DND-41 (cell line): ENCODE results near the gene GCAT.

Experiments used
- ATAC-seq: fragments of 200-7000 bp; cut with Tn5 transposase; 3 replicates; pipeline ENCODE4 v1.9.1; 2021; ENCODE audit warnings: low read depth; ENCODE audit not compliant: insufficient read depth
- DNase-seq: peaks from one replicate; pipeline ENCODE4 v3.0.0-alpha.2; 2020
- H2AFZ ChIP-seq: 2 replicates; pipeline ENCODE4 v1.6.0; 2012; ENCODE audit warnings: low read depth, low read length
- H3K27ac ChIP-seq: 2 replicates; pipeline ENCODE4 v1.5.1; 2012; ENCODE audit warnings: low read length, inconsistent platforms
- H3K27me3 ChIP-seq: fragments of 200-600 bp; sonication (generic); 2 replicates; pipeline ENCODE4 v1.6.0; 2012; ENCODE audit warnings: low read length, mild to moderate bottlenecking, inconsistent platforms; ENCODE audit not compliant: insufficient read depth, poor library complexity
- H3K36me3 ChIP-seq: 2 replicates; pipeline ENCODE4 v1.5.1; 2012; ENCODE audit warnings: low read length, inconsistent platforms; ENCODE audit not compliant: insufficient read depth
- H3K4me1 ChIP-seq: 2 replicates; pipeline ENCODE4 v1.5.1; 2012; ENCODE audit warnings: mild to moderate bottlenecking, low read length; ENCODE audit not compliant: insufficient read depth
- H3K4me2 ChIP-seq: 2 replicates; pipeline ENCODE4 v1.6.0; 2012; ENCODE audit warnings: mild to moderate bottlenecking, moderate library complexity, low read length, inconsistent platforms; ENCODE audit not compliant: insufficient read depth
- H3K4me3 ChIP-seq, 2 experiments: fragments of 200-600 bp in 1 of 2; shearing (Covaris generic) in 1 of 2; 2 replicates each; pipeline ENCODE4 v1.5.1; 2012 to 2016; ENCODE audit warnings: inconsistent platforms in 2 of 2, low read length in 2 of 2, mild to moderate bottlenecking in 2 of 2, low read depth in 1 of 2, moderate library complexity in 1 of 2
- H3K79me2 ChIP-seq: 2 replicates; pipeline ENCODE4 v1.6.0; 2012; ENCODE audit warnings: low read length, inconsistent platforms; ENCODE audit not compliant: insufficient read depth
- H3K9ac ChIP-seq: 2 replicates; pipeline ENCODE4 v1.6.0; 2012; ENCODE audit warnings: low read depth, mild to moderate bottlenecking, inconsistent platforms, low read length, moderate library complexity
- H3K9me3 ChIP-seq: 2 replicates; pipeline ENCODE4 v1.5.1; 2012; ENCODE audit warnings: low read length, moderate library complexity, mild to moderate bottlenecking, inconsistent platforms; ENCODE audit not compliant: insufficient read depth, severe bottlenecking
- H4K20me1 ChIP-seq: 2 replicates; pipeline ENCODE4 v1.6.0; 2012; ENCODE audit warnings: low read length; ENCODE audit not compliant: insufficient read depth
- CTCF ChIP-seq: IDR thresholded peaks from 2 replicates; pipeline ENCODE4 v1.5.1; 2012; ENCODE audit warnings: borderline replicate concordance, low read length, moderate library complexity, mild to moderate bottlenecking; ENCODE audit not compliant: poor library complexity, severe bottlenecking; ENCODE audit errors: extremely low read depth
- EZH2 ChIP-seq: IDR thresholded peaks from 3 replicates; pipeline ENCODE4 v1.6.1; 2012; ENCODE audit warnings: borderline replicate concordance, low read depth, mild to moderate bottlenecking, moderate library complexity, low read length, inconsistent platforms; ENCODE audit not compliant: severe bottlenecking

Gene GCAT

GRCh38 chr22:37768273-37768672 is 39.5 kb upstream of the GCAT start:
- Histone ChIP-seq H2AFZ (no peak overlapping the region), H3K36me3 (peaks cover 71% of the 10 kb centered on the region), H3K9ac (no peak overlapping the region), H3K4me1 (no peaks in the 10 kb centered on the region), H3K79me2 (no peaks in the 10 kb centered on the region), H3K27ac (no peak overlapping the region), H3K27me3 (no peaks in the 10 kb centered on the region), H4K20me1 (0 out of 2 replicates have a peak, but pooled peaks cover 11% of the 10 kb centered on the region), H3K4me3 (no peak overlapping the region), H3K9me3 (no peaks in the 10 kb centered on the region), H3K4me2 (no peak overlapping the region)
- ATAC-seq: peak; percentile 47; the same call in 1 of the 3 replicates
- no peak for DNase-seq
- TF ChIP-seq EZH2: no peak
- TF ChIP-seq CTCF: peak; percentile 53

- ATAC-seq: no peak
- Histone ChIP-seq H3K36me3 (peaks cover 72% of the 10 kb centered on the region), H3K9me3 (no peaks in the 10 kb centered on the region), H3K27me3 (no peaks in the 10 kb centered on the region), H3K4me2 (no peak overlapping the region), H3K9ac (no peak overlapping the region), H4K20me1 (0 out of 2 replicates have a peak, but pooled peaks cover 9% of the 10 kb centered on the region), H3K4me3 (no peak overlapping the region), H3K79me2 (no peaks in the 10 kb centered on the region), H3K27ac (no peak overlapping the region), H2AFZ (no peak overlapping the region), H3K4me1 (no peaks in the 10 kb centered on the region)
- TF ChIP-seq CTCF (no peak), EZH2 (no peak)
- DNase-seq: no peak
These were observed 38.7 kb upstream of the GCAT start for GRCh38 chr22:37769056-37769455.

DNA sequence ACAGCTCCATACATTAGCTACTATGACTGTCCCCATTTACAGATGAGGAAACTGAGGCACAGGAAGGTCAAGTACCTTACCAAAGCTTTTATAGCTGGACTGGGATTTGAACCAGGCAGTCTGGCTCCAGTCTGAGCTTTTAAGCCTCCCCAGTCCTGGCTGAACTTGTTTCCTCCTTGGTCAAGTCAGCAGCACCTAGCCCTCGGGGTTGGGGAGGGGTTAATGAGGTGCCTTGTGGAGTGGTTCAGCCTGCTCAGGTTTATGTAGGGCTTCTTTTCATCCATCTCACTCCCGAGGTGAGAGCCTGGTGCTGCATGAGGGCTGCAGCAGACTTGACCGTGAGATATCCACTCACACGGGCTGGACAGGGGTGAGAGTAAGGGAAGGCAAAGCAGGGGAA is 36.7 kb upstream of the GCAT start:
- no peak for TF ChIP-seq CTCF
- TF ChIP-seq EZH2: no peak
- H4K20me1 ChIP-seq: 0 out of 2 replicates have a peak, but pooled peaks cover 9% of the 10 kb centered on the region
- no peaks in the 10 kb centered on the region for H3K4me1 ChIP-seq
- H3K79me2 ChIP-seq: no peaks in the 10 kb centered on the region
- no peak overlapping the region for H3K9ac ChIP-seq
- no peak overlapping the region for H3K27ac ChIP-seq
- H2AFZ ChIP-seq: no peak overlapping the region
- no peaks in the 10 kb centered on the region for H3K27me3 ChIP-seq
- H3K9me3 ChIP-seq: no peaks in the 10 kb centered on the region
- H3K36me3 ChIP-seq: peaks cover 73% of the 10 kb centered on the region
- H3K4me2 ChIP-seq: no peak overlapping the region
- DNase-seq (no peak), ATAC-seq (no peak)
- H3K4me3 ChIP-seq: no peak overlapping the region
